IgD-negative memory B cell (primary cell): Measurements from ENCODE around the gene CFAP107. TPM values are rescaled to one million over a fixed set of nuclear protein-coding genes. Genes with fewer than 3 reads are reported as not detected.
"Not testable (repeated sequence)": the region's sequence is repeated elsewhere in the genome, so short reads cannot be mapped to it uniquely, and the experiment has no call there.

Experiments used
- H3K27ac Mint-ChIP-seq, 3 donors: one replicate each; pipeline ENCODE4 v1.8.0; 2020 to 2022; ENCODE audit warnings: mild to moderate bottlenecking in 3 of 3, mixed read lengths in 3 of 3, moderate library complexity in 1 of 3
- H3K27me3 Mint-ChIP-seq: one replicate; pipeline ENCODE4 v1.8.0; 2021; ENCODE audit warnings: mixed read lengths
- H3K36me3 Mint-ChIP-seq: one replicate; pipeline ENCODE4 v1.8.0; 2020; ENCODE audit warnings: mild to moderate bottlenecking, mixed read lengths
- H3K4me1 Mint-ChIP-seq, 3 donors: one replicate each; pipeline ENCODE4 v1.8.0; 2020 to 2022; ENCODE audit warnings: mixed read lengths in 3 of 3, mild to moderate bottlenecking in 1 of 3
- H3K4me3 Mint-ChIP-seq, 4 donors: one replicate each; pipeline ENCODE4 v1.8.0; 2020 to 2022; ENCODE audit warnings: mild to moderate bottlenecking in 4 of 4, mixed read lengths in 4 of 4, moderate library complexity in 3 of 4
- H3K9me3 Mint-ChIP-seq, 3 donors: one replicate each; pipeline ENCODE4 v1.8.0; 2020 to 2021; ENCODE audit warnings: mixed read lengths in 3 of 3, mild to moderate bottlenecking in 1 of 3
- polyA plus RNA-seq: library from polyadenylated mRNA; unstranded; fragments of 300-500 nt; fragmentation: Illumina TruSeq; gene quantifications from one replicate; pipeline ENCODE4 v1.2.3, GENCODE V29; 2021

The CFAP107 gene
- polyA plus RNA-seq, 1 donor from 2014 or later, result not detected

- H3K4me1 Mint-ChIP-seq, result peaks cover 0 to 2% (median 0%) of the 10 kb centered on the region in 3 donors
- no peaks in the 10 kb centered on the region for H3K36me3 Mint-ChIP-seq
- no peak overlapping the region for H3K27ac Mint-ChIP-seq
- H3K27me3 Mint-ChIP-seq, result peaks cover 12% of the 10 kb centered on the region
- H3K4me3 Mint-ChIP-seq, result no peak overlapping the region
- H3K9me3 Mint-ChIP-seq, result peaks cover 0 to 2% (median 0%) of the 10 kb centered on the region in 3 donors
Measured at GRCh38 chr1:12722626-12723025, 23.4 kb upstream of the CFAP107 start.

GRCh38 chr1:12728391-12728790 is 17.6 kb upstream of the CFAP107 start:
- no peak overlapping the region for H3K4me3 Mint-ChIP-seq
- no peak overlapping the region for H3K27ac Mint-ChIP-seq
- peaks cover 0 to 2% (median 0%) of the 10 kb centered on the region in 3 donors for H3K4me1 Mint-ChIP-seq
- H3K9me3 Mint-ChIP-seq, result peaks cover 2 to 19% (median 14%) of the 10 kb centered on the region in 3 donors
- peaks cover 4% of the 10 kb centered on the region for H3K27me3 Mint-ChIP-seq
- no peaks in the 10 kb centered on the region for H3K36me3 Mint-ChIP-seq

- Mint-ChIP-seq H3K27ac (peak overlapping the region in 1 of 3 donors; percentile 29), H3K27me3 (peaks cover 3% of the 10 kb centered on the region), H3K36me3 (no peaks in the 10 kb centered on the region), H3K9me3 (peaks cover 2 to 19% (median 19%) of the 10 kb centered on the region in 3 donors), H3K4me1 (peaks cover 0 to 2% (median 0%) of the 10 kb centered on the region in 3 donors), H3K4me3 (no peak overlapping the region)
Measured at GRCh38 chr1:12730156-12730555, 15.8 kb upstream of the CFAP107 start.

- not testable (repeated sequence) for H3K4me1 Mint-ChIP-seq, H3K27me3 Mint-ChIP-seq, H3K27ac Mint-ChIP-seq, H3K36me3 Mint-ChIP-seq, H3K4me3 Mint-ChIP-seq
- peaks cover 5 to 19% (median 19%) of the 10 kb centered on the region in 3 donors for H3K9me3 Mint-ChIP-seq
Measured at GRCh38 chr1:12731084-12731483, 14.9 kb upstream of the CFAP107 start.

GRCh38 chr1:12734651-12735050 is 11.3 kb upstream of the CFAP107 start:
- Mint-ChIP-seq H3K9me3 (peaks cover 10 to 23% (median 19%) of the 10 kb centered on the region in 3 donors), H3K27ac (no peak overlapping the region), H3K4me1 (no peaks in the 10 kb centered on the region), H3K27me3 (peaks cover 19% of the 10 kb centered on the region), H3K36me3 (no peaks in the 10 kb centered on the region), H3K4me3 (no peak overlapping the region)

GRCh38 chr1:12738934-12739333 is 7.1 kb upstream of the CFAP107 start:
- Mint-ChIP-seq H3K9me3 (peaks cover 6 to 13% (median 8%) of the 10 kb centered on the region in 3 donors), H3K4me3 (no peak overlapping the region), H3K27ac (no peak overlapping the region), H3K36me3 (no peaks in the 10 kb centered on the region), H3K4me1 (peaks cover 0 to 2% (median 0%) of the 10 kb centered on the region in 3 donors), H3K27me3 (peaks cover 19% of the 10 kb centered on the region)

GRCh38 chr1:12739613-12740012 is 6.4 kb upstream of the CFAP107 start:
- Mint-ChIP-seq H3K9me3 (peaks cover 6 to 13% (median 8%) of the 10 kb centered on the region in 3 donors), H3K27me3 (peaks cover 20% of the 10 kb centered on the region), H3K36me3 (peaks cover 1% of the 10 kb centered on the region), H3K27ac (no peak overlapping the region), H3K4me3 (no peak overlapping the region), H3K4me1 (peaks cover 0 to 2% (median 0%) of the 10 kb centered on the region in 3 donors)

GRCh38 chr1:12741946-12742345 is 4.1 kb upstream of the CFAP107 start:
- Mint-ChIP-seq H3K27me3 (peaks cover 14% of the 10 kb centered on the region), H3K4me3 (no peak overlapping the region), H3K36me3 (peaks cover 1% of the 10 kb centered on the region), H3K9me3 (peaks cover 3 to 17% (median 4%) of the 10 kb centered on the region in 3 donors), H3K27ac (no peak overlapping the region), H3K4me1 (peaks cover 0 to 2% (median 0%) of the 10 kb centered on the region in 3 donors)

- H3K4me1 Mint-ChIP-seq, result peaks cover 0 to 2% (median 0%) of the 10 kb centered on the region in 3 donors
- H3K27ac Mint-ChIP-seq, result no peak overlapping the region
- H3K27me3 Mint-ChIP-seq, result peaks cover 11% of the 10 kb centered on the region
- H3K36me3 Mint-ChIP-seq, result peaks cover 1% of the 10 kb centered on the region
- peaks cover 7 to 30% (median 18%) of the 10 kb centered on the region in 3 donors for H3K9me3 Mint-ChIP-seq
- H3K4me3 Mint-ChIP-seq, result no peak overlapping the region
Measured at GRCh38 chr1:12745126-12745991, 641 bp upstream of the CFAP107 start.

GRCh38 chr1:12748778-12749355 is 2.9 kb downstream of the CFAP107 start:
- Mint-ChIP-seq H3K27ac (no peak overlapping the region), H3K4me1 (peaks cover 0 to 2% (median 0%) of the 10 kb centered on the region in 3 donors), H3K36me3 (peaks cover 1% of the 10 kb centered on the region), H3K4me3 (peak overlapping the region in 1 of 4 donors; percentile 30), H3K9me3 (peaks cover 7 to 36% (median 19%) of the 10 kb centered on the region in 3 donors), H3K27me3 (peaks cover 13% of the 10 kb centered on the region)

GRCh38 chr1:12754738-12755137 is 8.7 kb downstream of the CFAP107 start:
- H3K4me1 Mint-ChIP-seq, result no peaks in the 10 kb centered on the region
- no peak overlapping the region for H3K27ac Mint-ChIP-seq
- peaks cover 0 to 11% (median 4%) of the 10 kb centered on the region in 3 donors for H3K9me3 Mint-ChIP-seq
- no peak overlapping the region for H3K4me3 Mint-ChIP-seq
- H3K36me3 Mint-ChIP-seq, result no peaks in the 10 kb centered on the region
- H3K27me3 Mint-ChIP-seq, result peaks cover 14% of the 10 kb centered on the region

GRCh38 chr1:12756273-12756672 is 10.3 kb downstream of the CFAP107 start:
- no peaks in the 10 kb centered on the region for H3K4me1 Mint-ChIP-seq
- H3K36me3 Mint-ChIP-seq, result no peaks in the 10 kb centered on the region
- H3K4me3 Mint-ChIP-seq, result peak overlapping the region in 1 of 4 donors; percentile 61
- H3K27me3 Mint-ChIP-seq, result peaks cover 11% of the 10 kb centered on the region
- H3K9me3 Mint-ChIP-seq, result no peaks in the 10 kb centered on the region
- no peak overlapping the region for H3K27ac Mint-ChIP-seq

GRCh38 chr1:12756768-12757413 is 10.9 kb downstream of the CFAP107 start:
- Mint-ChIP-seq H3K36me3 (no peaks in the 10 kb centered on the region), H3K27ac (no peak overlapping the region), H3K27me3 (peaks cover 9% of the 10 kb centered on the region), H3K9me3 (no peaks in the 10 kb centered on the region), H3K4me1 (no peaks in the 10 kb centered on the region), H3K4me3 (peak overlapping the region in 1 of 4 donors; percentile 61)

GRCh38 chr1:12757836-12758235 is 11.8 kb downstream of the CFAP107 start:
- Mint-ChIP-seq H3K27me3 (peaks cover 11% of the 10 kb centered on the region), H3K36me3 (no peaks in the 10 kb centered on the region), H3K4me1 (no peaks in the 10 kb centered on the region), H3K4me3 (no peak overlapping the region), H3K27ac (peak overlapping the region in 1 of 3 donors; percentile 20), H3K9me3 (no peaks in the 10 kb centered on the region)

- Mint-ChIP-seq H3K4me3 (no peak overlapping the region), H3K9me3 (peaks cover 0 to 2% (median 0%) of the 10 kb centered on the region in 3 donors), H3K4me1 (no peaks in the 10 kb centered on the region), H3K27me3 (peaks cover 10% of the 10 kb centered on the region), H3K36me3 (no peaks in the 10 kb centered on the region), H3K27ac (no peak overlapping the region)
Measured at GRCh38 chr1:12760256-12760795, 14.3 kb downstream of the CFAP107 start.
